ENCODE results near the gene CES3. TPM values are rescaled to one million over a fixed set of nuclear protein-coding genes. Genes with fewer than 3 reads are reported as not detected.

CES3 gene
- total RNA-seq, 2 donors from 2014 or later: 0.16 to 0.89 TPM

- no peak for DNase-seq (ENCODE audit: low spot score)
- H3K27ac ChIP-seq: no peak overlapping the region
- H3K27me3 ChIP-seq: no peaks in the 10 kb centered on the region
- no peaks in the 10 kb centered on the region for H3K4me1 ChIP-seq
- H3K9me3 ChIP-seq: no peaks in the 10 kb centered on the region
- TF ChIP-seq, protein P1, sequence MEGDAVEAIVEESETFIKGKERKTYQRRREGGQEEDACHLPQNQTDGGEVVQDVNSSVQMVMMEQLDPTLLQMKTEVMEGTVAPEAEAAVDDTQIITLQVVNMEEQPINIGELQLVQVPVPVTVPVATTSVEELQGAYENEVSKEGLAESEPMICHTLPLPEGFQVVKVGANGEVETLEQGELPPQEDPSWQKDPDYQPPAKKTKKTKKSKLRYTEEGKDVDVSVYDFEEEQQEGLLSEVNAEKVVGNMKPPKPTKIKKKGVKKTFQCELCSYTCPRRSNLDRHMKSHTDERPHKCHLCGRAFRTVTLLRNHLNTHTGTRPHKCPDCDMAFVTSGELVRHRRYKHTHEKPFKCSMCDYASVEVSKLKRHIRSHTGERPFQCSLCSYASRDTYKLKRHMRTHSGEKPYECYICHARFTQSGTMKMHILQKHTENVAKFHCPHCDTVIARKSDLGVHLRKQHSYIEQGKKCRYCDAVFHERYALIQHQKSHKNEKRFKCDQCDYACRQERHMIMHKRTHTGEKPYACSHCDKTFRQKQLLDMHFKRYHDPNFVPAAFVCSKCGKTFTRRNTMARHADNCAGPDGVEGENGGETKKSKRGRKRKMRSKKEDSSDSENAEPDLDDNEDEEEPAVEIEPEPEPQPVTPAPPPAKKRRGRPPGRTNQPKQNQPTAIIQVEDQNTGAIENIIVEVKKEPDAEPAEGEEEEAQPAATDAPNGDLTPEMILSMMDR (IDR thresholded peaks at IDR 0.05): no peak
- H3K4me3 ChIP-seq: no peak overlapping the region
- H3K36me3 ChIP-seq: no peaks in the 10 kb centered on the region
Measured at GRCh38 chr16:67021321-67021720, 60.3 kb downstream of the CES3 start.

DNA sequence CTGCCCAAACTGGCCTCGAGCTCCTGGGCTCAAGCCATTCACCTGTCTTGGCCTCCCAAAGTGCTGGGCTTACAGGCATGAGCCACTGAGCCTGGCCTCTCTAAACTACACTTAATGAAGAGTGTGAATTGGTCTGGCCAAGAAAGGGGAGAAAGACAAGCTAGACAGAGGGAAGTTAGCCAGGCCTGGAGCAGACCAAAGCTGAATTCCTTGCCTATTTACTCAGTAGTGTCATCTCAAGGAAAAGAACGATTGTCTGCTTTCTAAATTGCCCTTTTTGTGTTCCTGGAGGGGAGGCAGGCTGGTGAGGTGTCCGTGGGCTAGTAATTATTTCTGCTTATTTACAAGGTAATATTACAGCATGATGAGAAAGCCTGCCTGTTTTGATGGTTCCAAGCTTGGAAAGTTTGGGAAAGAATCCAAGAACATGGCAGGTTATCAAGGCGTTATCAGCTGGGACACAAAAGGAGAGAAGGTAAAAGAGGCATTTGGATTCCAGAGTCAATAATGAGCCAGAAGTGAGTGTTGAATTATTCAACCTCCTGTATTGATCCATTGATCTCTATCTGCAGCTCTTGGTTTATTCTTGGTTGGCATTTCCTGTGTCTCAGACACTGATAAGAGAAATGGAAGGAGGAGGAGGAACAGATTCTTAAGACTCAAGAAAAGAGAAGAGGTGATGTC is 61.6 kb downstream of the CES3 start:
- Histone ChIP-seq H3K4me3 (no peak overlapping the region), H3K9me3 (no peaks in the 10 kb centered on the region), H3K4me1 (no peaks in the 10 kb centered on the region), H3K36me3 (no peaks in the 10 kb centered on the region), H3K27me3 (no peaks in the 10 kb centered on the region), H3K27ac (no peak overlapping the region)
- TF ChIP-seq, protein P1 (IDR thresholded peaks at IDR 0.05): no peak
- DNase-seq (ENCODE audit: low spot score): peak; percentile 38

GRCh38 chr16:67023689-67024088 is 62.6 kb downstream of the CES3 start:
- H3K27ac ChIP-seq: no peak overlapping the region
- H3K4me1 ChIP-seq: peaks cover 0 to 7% of the 10 kb centered on the region in 2 donors
- H3K4me3 ChIP-seq: no peak overlapping the region
- TF ChIP-seq, protein P1 (IDR thresholded peaks at IDR 0.05): no peak
- DNase-seq (ENCODE audit: low spot score): no peak
- no peaks in the 10 kb centered on the region for H3K9me3 ChIP-seq
- no peaks in the 10 kb centered on the region for H3K36me3 ChIP-seq
- H3K27me3 ChIP-seq: no peaks in the 10 kb centered on the region

Other genes with a start within 250 kb of the CES3 start
- 10 to 100 TPM; 76.9 to 89.6 TPM for gene DYNC1LI2, start 209.7 kb upstream of the CES3 start, total RNA-seq
- gene TERB1, start 159.7 kb upstream of the CES3 start, total RNA-seq: not detected
- 10 to 100 TPM; 25.6 to 27.3 TPM for gene NAE1, start 130.3 kb upstream of the CES3 start, total RNA-seq
- gene CA7, start 116.9 kb upstream of the CES3 start, total RNA-seq: not detected
- gene PDP2, start 80.8 kb upstream of the CES3 start, total RNA-seq: 1 to 10 TPM; 1.7 to 3.4 TPM
- 1 to 10 TPM in 1 of 2 donors, under 1 TPM in 1; 0.79 to 1.4 TPM for gene CDH16, start 42.4 kb upstream of the CES3 start, total RNA-seq
- 100 to 1,000 TPM; 173 to 266 TPM for gene RRAD, start 35.7 kb upstream of the CES3 start, total RNA-seq
- gene CIAO2B, start 26.9 kb upstream of the CES3 start, total RNA-seq: 100 to 1,000 TPM in 1 of 2 donors, 10 to 100 TPM in 1; 75.3 to 118 TPM
- gene CES2, start 25.8 kb upstream of the CES3 start, total RNA-seq: 10 to 100 TPM; 33.1 to 51.4 TPM
- gene CES4A, start 27.3 kb downstream of the CES3 start, total RNA-seq: 10 to 100 TPM in 1 of 2 donors, 1 to 10 TPM in 1; 7.8 to 20.6 TPM
- 10 to 100 TPM; 25.7 to 49.3 TPM for gene CBFB, start 67.9 kb downstream of the CES3 start, total RNA-seq
- 10 to 100 TPM; 10.3 TPM for gene PHAF1, start 148.7 kb downstream of the CES3 start, total RNA-seq
- 10 to 100 TPM; 12.2 to 31.6 TPM for gene B3GNT9, start 189.7 kb downstream of the CES3 start, total RNA-seq
- gene TRADD, start 198.6 kb downstream of the CES3 start, total RNA-seq: 10 to 100 TPM; 12.8 to 16.1 TPM
- 10 to 100 TPM in 1 of 2 donors, 1 to 10 TPM in 1; 9.5 to 11.6 TPM for gene FBXL8, start 198.7 kb downstream of the CES3 start, total RNA-seq
- gene HSF4, start 203.5 kb downstream of the CES3 start, total RNA-seq: 100 to 1,000 TPM in 1 of 2 donors, 10 to 100 TPM in 1; 15.3 to 157 TPM
- gene NOL3, start 209.3 kb downstream of the CES3 start, total RNA-seq: 100 to 1,000 TPM in 1 of 2 donors, 10 to 100 TPM in 1; 87.5 to 103 TPM
- gene MATCAP1, start 222.7 kb downstream of the CES3 start, total RNA-seq: 1 to 10 TPM; 4.2 to 7.8 TPM
- 1 to 10 TPM; 2.2 to 2.5 TPM for gene EXOC3L1, start 228.9 kb downstream of the CES3 start, total RNA-seq
- gene E2F4, start 230.9 kb downstream of the CES3 start, total RNA-seq: 10 to 100 TPM; 53.8 to 70.3 TPM
- 1 to 10 TPM in 1 of 2 donors, under 1 TPM in 1; 0.37 to 2.2 TPM for gene ELMO3, start 237.9 kb downstream of the CES3 start, total RNA-seq